ENCODE measurements around the gene ZNRF3. TPM values are rescaled to one million over a fixed set of nuclear protein-coding genes. Genes with fewer than 3 reads are reported as not detected.

Gene ZNRF3
- total and polyA plus RNA-seq, 2 experiments from 2014 or later, result 11.1 to 32.2 TPM

GRCh38 chr22:28977060-28977459 is 93.7 kb downstream of the ZNRF3 start:
- peak overlapping the region; percentile 5; the same call in 1 of the 2 replicates for H3K4me2 ChIP-seq
- no peak overlapping the region for H3K4me3 ChIP-seq
- DNase-seq (ENCODE audit: low spot score) (peak; percentile 42), ATAC-seq (peak; percentile 61)
- H3K36me3 ChIP-seq (ENCODE audit: insufficient read depth), result no peaks in the 10 kb centered on the region
- H3K4me1 ChIP-seq (ENCODE audit: insufficient read depth), result peaks cover 21% of the 10 kb centered on the region
- TF ChIP-seq CREB1 (CRISPR knock-in tag; IDR thresholded peaks at IDR 0.05; ENCODE audit: low read depth), result no peak
- TF ChIP-seq REST (IDR thresholded peaks at IDR 0.05; ENCODE audit: unreplicated experiment), result no peak
- no peak for TF ChIP-seq NANOG (IDR thresholded peaks at IDR 0.05; ENCODE audit: borderline replicate concordance)
- TF ChIP-seq EZH2 (IDR thresholded peaks at IDR 0.05; ENCODE audit: low read depth, unreplicated experiment), result no peak
- TF ChIP-seq ZNF331 (CRISPR knock-in tag; IDR thresholded peaks at IDR 0.05; ENCODE audit: low read depth), result no peak
- no peak for TF ChIP-seq STAT1 (IDR thresholded peaks at IDR 0.05; ENCODE audit: unreplicated experiment)
- TF ChIP-seq, protein P1, sequence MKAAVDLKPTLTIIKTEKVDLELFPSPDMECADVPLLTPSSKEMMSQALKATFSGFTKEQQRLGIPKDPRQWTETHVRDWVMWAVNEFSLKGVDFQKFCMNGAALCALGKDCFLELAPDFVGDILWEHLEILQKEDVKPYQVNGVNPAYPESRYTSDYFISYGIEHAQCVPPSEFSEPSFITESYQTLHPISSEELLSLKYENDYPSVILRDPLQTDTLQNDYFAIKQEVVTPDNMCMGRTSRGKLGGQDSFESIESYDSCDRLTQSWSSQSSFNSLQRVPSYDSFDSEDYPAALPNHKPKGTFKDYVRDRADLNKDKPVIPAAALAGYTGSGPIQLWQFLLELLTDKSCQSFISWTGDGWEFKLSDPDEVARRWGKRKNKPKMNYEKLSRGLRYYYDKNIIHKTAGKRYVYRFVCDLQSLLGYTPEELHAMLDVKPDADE (IDR thresholded peaks at IDR 0.05), result no peak
- TF ChIP-seq JUNB (IDR thresholded peaks at IDR 0.05; ENCODE audit: unreplicated experiment), result no peak
- no peak for TF ChIP-seq ZNF114 (CRISPR knock-in tag; IDR thresholded peaks at IDR 0.05)
- no peak for TF ChIP-seq EZH2phosphoT487 (IDR thresholded peaks at IDR 0.05; ENCODE audit: unreplicated experiment)
- H3K79me2 ChIP-seq (replicated peaks; ENCODE audit: insufficient read depth), result peaks cover 93% of the 10 kb centered on the region
- peak overlapping the region; percentile 26; the same call in 1 of the 2 replicates for H3K27ac Mint-ChIP-seq
- 0 out of 2 replicates have a peak overlapping the region, but pooled peaks have one; percentile 57 for H3K27ac ChIP-seq (ENCODE audit: low read depth)
- H4K20me1 ChIP-seq (replicated peaks; ENCODE audit: insufficient read depth), result no peaks in the 10 kb centered on the region
- H3K4me1 Mint-ChIP-seq, result peaks cover 39% of the 10 kb centered on the region
- H3K4me3 Mint-ChIP-seq, result no peak overlapping the region
- H3K36me3 Mint-ChIP-seq (ENCODE audit: low read depth), result 0 out of 3 replicates have a peak, but pooled peaks cover 4% of the 10 kb centered on the region
- H3K9me3 Mint-ChIP-seq, result no peaks in the 10 kb centered on the region
- no peaks in the 10 kb centered on the region for H3F3A ChIP-seq (replicated peaks; ENCODE audit: low read depth)
- peaks cover 3% of the 10 kb centered on the region for H3K27me3 Mint-ChIP-seq (ENCODE audit: insufficient read depth, low read depth, poor library complexity)
- H3K27me3 ChIP-seq (ENCODE audit: insufficient read depth), result no peaks in the 10 kb centered on the region
- H2AFZ ChIP-seq, result no peak overlapping the region
- H3K9me2 ChIP-seq (ENCODE audit: insufficient read depth), result no peaks in the 10 kb centered on the region

DNA sequence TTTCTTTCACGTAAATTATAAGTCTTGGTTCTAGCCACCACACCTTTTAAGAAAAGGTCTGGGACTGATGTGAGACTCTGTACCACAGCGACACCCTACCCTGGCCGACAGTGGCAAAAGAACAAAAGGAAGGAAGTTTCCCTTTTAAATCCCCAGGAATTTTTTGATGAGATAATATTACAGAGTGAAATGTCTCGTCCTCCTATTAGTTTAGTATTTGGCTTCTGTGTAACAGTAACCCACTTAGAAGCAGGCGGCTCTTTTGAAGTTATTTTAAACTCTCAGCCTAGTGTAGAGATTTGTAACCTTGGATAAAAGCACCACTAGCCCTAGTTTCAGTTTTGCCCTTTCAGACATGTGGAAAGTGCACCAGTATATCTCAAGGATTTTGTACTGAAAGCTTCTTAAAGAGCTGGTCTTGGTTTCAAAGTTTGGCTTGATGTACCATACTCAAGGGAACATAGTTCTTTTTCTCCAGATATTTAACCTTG is 94.2 kb downstream of the ZNRF3 start:
- Mint-ChIP-seq H3K4me3 (no peak overlapping the region), H3K27ac (peak overlapping the region; percentile 26), H3K9me3 (no peaks in the 10 kb centered on the region), H3K4me1 (peaks cover 42% of the 10 kb centered on the region), H3K27me3 (ENCODE audit: insufficient read depth, low read depth, poor library complexity) (peaks cover 3% of the 10 kb centered on the region), H3K36me3 (ENCODE audit: low read depth) (0 out of 3 replicates have a peak, but pooled peaks cover 4% of the 10 kb centered on the region)
- no peaks in the 10 kb centered on the region for H3K9me2 ChIP-seq (ENCODE audit: insufficient read depth)
- H3K79me2 ChIP-seq (replicated peaks; ENCODE audit: insufficient read depth), result peaks cover 93% of the 10 kb centered on the region
- H3K4me1 ChIP-seq (ENCODE audit: insufficient read depth), result peaks cover 22% of the 10 kb centered on the region
- DNase-seq (ENCODE audit: low spot score), result no peak
- TF ChIP-seq, protein P1 (IDR thresholded peaks at IDR 0.05), result no peak
- no peak for TF ChIP-seq JUNB (IDR thresholded peaks at IDR 0.05; ENCODE audit: unreplicated experiment)
- TF ChIP-seq EZH2phosphoT487 (IDR thresholded peaks at IDR 0.05; ENCODE audit: unreplicated experiment), result no peak
- no peak for TF ChIP-seq CREB1 (CRISPR knock-in tag; IDR thresholded peaks at IDR 0.05; ENCODE audit: low read depth)
- no peak for TF ChIP-seq ZNF331 (CRISPR knock-in tag; IDR thresholded peaks at IDR 0.05; ENCODE audit: low read depth)
- ATAC-seq, result peak; percentile 42; the same call in 2 of the 3 replicates
- H3K4me3 ChIP-seq, result no peak overlapping the region
- no peak overlapping the region for H2AFZ ChIP-seq
- peak overlapping the region; percentile 5; the same call in 1 of the 2 replicates for H3K4me2 ChIP-seq
- H3K36me3 ChIP-seq (ENCODE audit: insufficient read depth), result no peaks in the 10 kb centered on the region
- H3F3A ChIP-seq (replicated peaks; ENCODE audit: low read depth), result no peaks in the 10 kb centered on the region
- no peaks in the 10 kb centered on the region for H4K20me1 ChIP-seq (replicated peaks; ENCODE audit: insufficient read depth)
- H3K27ac ChIP-seq (ENCODE audit: low read depth), result 0 out of 2 replicates have a peak overlapping the region, but pooled peaks have one; percentile 57
- no peaks in the 10 kb centered on the region for H3K27me3 ChIP-seq (ENCODE audit: insufficient read depth)
